HEK293 (cell line): ENCODE results near the gene NFKBIE.

Source experiments
- ATF2 ChIP-seq: fragments of 450-650 bp; formaldehyde crosslinking; IDR thresholded peaks from 2 replicates; pipeline ENCODE4 v1.5.1; 2016; ENCODE audit warnings: missing biosample characterization, missing genetic modification characterization, low read depth
- BCL11A ChIP-seq: fragments of 450-650 bp; formaldehyde crosslinking; IDR thresholded peaks from 2 replicates; pipeline ENCODE4 v1.5.1; 2016; ENCODE audit warnings: low read depth, missing biosample characterization, missing genetic modification characterization
- EGR2 ChIP-seq: fragments of 450-650 bp; formaldehyde crosslinking; IDR thresholded peaks from 2 replicates; pipeline ENCODE4 v1.5.1; 2016; ENCODE audit warnings: low read depth, missing biosample characterization, missing genetic modification characterization
- GLIS2 ChIP-seq: fragments of 450-650 bp; formaldehyde crosslinking; IDR thresholded peaks from 2 replicates; pipeline ENCODE4 v1.5.1; 2016; ENCODE audit warnings: missing biosample characterization, missing genetic modification characterization
- KLF16 ChIP-seq: fragments of 450-650 bp; formaldehyde crosslinking; IDR thresholded peaks from 2 replicates; pipeline ENCODE4 v1.5.1; 2017; ENCODE audit warnings: missing biosample characterization, missing genetic modification characterization
- OVOL3 ChIP-seq: fragments of 450-650 bp; formaldehyde crosslinking; IDR thresholded peaks from 2 replicates; pipeline ENCODE4 v1.5.1; 2016; ENCODE audit warnings: missing biosample characterization, missing genetic modification characterization
- PRDM10 ChIP-seq: fragments of 450-650 bp; formaldehyde crosslinking; IDR thresholded peaks from 2 replicates; pipeline ENCODE4 v1.5.1; 2016; ENCODE audit warnings: missing biosample characterization, missing genetic modification characterization
- PRDM6 ChIP-seq: fragments of 450-650 bp; formaldehyde crosslinking; IDR thresholded peaks from 2 replicates; pipeline ENCODE4 v1.5.1; 2017; ENCODE audit warnings: missing biosample characterization, missing genetic modification characterization
- RBAK ChIP-seq: fragments of 450-650 bp; formaldehyde crosslinking; IDR thresholded peaks from 2 replicates; pipeline ENCODE4 v1.5.1; 2016; ENCODE audit warnings: missing biosample characterization, missing genetic modification characterization
- ZBTB11 ChIP-seq: fragments of 450-650 bp; formaldehyde crosslinking; conservative IDR thresholded peaks from 2 replicates; pipeline ENCODE4 v1.5.1; 2016; ENCODE audit warnings: low read depth, missing biosample characterization, missing genetic modification characterization
- ZFP37 ChIP-seq: fragments of 450-650 bp; formaldehyde crosslinking; IDR thresholded peaks from 2 replicates; pipeline ENCODE4 v1.5.1; 2016; ENCODE audit warnings: missing biosample characterization, missing genetic modification characterization
- ZNF18 ChIP-seq: fragments of 450-650 bp; formaldehyde crosslinking; IDR thresholded peaks from 2 replicates; pipeline ENCODE4 v1.5.1; 2016; ENCODE audit warnings: missing biosample characterization, missing genetic modification characterization
- ZNF239 ChIP-seq: fragments of 450-650 bp; formaldehyde crosslinking; IDR thresholded peaks from 2 replicates; pipeline ENCODE4 v1.5.1; 2016; ENCODE audit warnings: missing biosample characterization, missing genetic modification characterization
- ZNF26 ChIP-seq: fragments of 450-650 bp; formaldehyde crosslinking; IDR thresholded peaks from 2 replicates; pipeline ENCODE4 v1.5.1; 2016; ENCODE audit warnings: missing biosample characterization, missing genetic modification characterization
- ZNF280C ChIP-seq: fragments of 450-650 bp; formaldehyde crosslinking; IDR thresholded peaks from 2 replicates; pipeline ENCODE4 v1.5.1; 2016; ENCODE audit warnings: missing biosample characterization, missing genetic modification characterization
- ZNF394 ChIP-seq: fragments of 450-650 bp; formaldehyde crosslinking; IDR thresholded peaks from 2 replicates; pipeline ENCODE4 v1.5.1; 2016; ENCODE audit warnings: missing biosample characterization, missing genetic modification characterization, mild to moderate bottlenecking, moderate library complexity, borderline replicate concordance
- ZNF623 ChIP-seq: fragments of 450-650 bp; formaldehyde crosslinking; IDR thresholded peaks from 2 replicates; pipeline ENCODE4 v1.5.1; 2016; ENCODE audit warnings: missing biosample characterization, missing genetic modification characterization
- ZNF654 ChIP-seq: fragments of 450-650 bp; formaldehyde crosslinking; IDR thresholded peaks from 2 replicates; pipeline ENCODE4 v1.5.1; 2016; ENCODE audit warnings: low read depth, missing biosample characterization, missing genetic modification characterization
- ZNF776 ChIP-seq: fragments of 450-650 bp; formaldehyde crosslinking; IDR thresholded peaks from 2 replicates; pipeline ENCODE4 v1.5.0; 2017; ENCODE audit warnings: missing biosample characterization, missing genetic modification characterization, borderline replicate concordance

Gene NFKBIE

GRCh38 chr6:44312901-44313788 lies 47.8 kb upstream of the NFKBIE start, which contains the start of gene AARS2 (continued):
- TF ChIP-seq PRDM6 (no peak), ZFP37 (tag by site-specific recombination) (peak; percentile 99), ZNF239 (tag by site-specific recombination) (peak; percentile 73; the same call in 1 of the 2 replicates), ZNF280C (no peak), ZNF623 (peak; percentile 45; the same call in 1 of the 2 replicates), RBAK (tag by site-specific recombination) (0 out of 2 replicates have a peak, but pooled peaks have one; percentile 17), ATF2 (tag by site-specific recombination) (no peak), PRDM10 (peak; percentile 41; the same call in 1 of the 2 replicates), EGR2 (tag by site-specific recombination) (peak; percentile 29; the same call in 1 of the 2 replicates), ZBTB11 (peak; percentile 41; the same call in 1 of the 2 replicates), KLF16 (peak; percentile 95), ZNF654 (tag by site-specific recombination) (peak; percentile 39), ZNF394 (tag by site-specific recombination) (peak; percentile 89), ZNF26 (tag by site-specific recombination) (no peak), OVOL3 (tag by site-specific recombination) (peak; percentile 78), ZNF776 (tag by site-specific recombination) (peak; percentile 59; the same call in 1 of the 2 replicates), BCL11A (tag by site-specific recombination) (0 out of 2 replicates have a peak, but pooled peaks have one; percentile 71), GLIS2 (tag by site-specific recombination) (no peak), ZNF18 (tag by site-specific recombination) (no peak)
